HepG2 (cell line): ENCODE measurements around the gene GNPDA2. TPM values are rescaled to one million over a fixed set of nuclear protein-coding genes. Genes with fewer than 3 reads are reported as not detected.

ENCODE experiments used
- ELF1 ChIP-seq: sonication (generic); formaldehyde crosslinking; IDR thresholded peaks from 2 replicates; pipeline ENCODE4 v1.4.0; 2020; ENCODE audit warnings: missing genetic modification reagents
- JUNB ChIP-seq: sonication (generic); formaldehyde crosslinking; IDR thresholded peaks from 2 replicates; pipeline ENCODE4 v1.8.0; 2022; ENCODE audit warnings: missing genetic modification reagents, mild to moderate bottlenecking, borderline replicate concordance
- PRMT3 ChIP-seq: sonication (generic); formaldehyde crosslinking; IDR thresholded peaks from 2 replicates; pipeline ENCODE4 v1.8.1; 2022; ENCODE audit warnings: low read depth, mild to moderate bottlenecking, moderate library complexity, missing genetic modification reagents, borderline replicate concordance
- RNF2 ChIP-seq: fragments of 450-650 bp; conservative IDR thresholded peaks from 2 replicates; pipeline ENCODE4 v1.6.1; 2016; ENCODE audit warnings: low read depth
- SP4 ChIP-seq: sonication (generic); formaldehyde crosslinking; IDR thresholded peaks from 2 replicates; pipeline ENCODE4 v1.8.1; 2023; ENCODE audit warnings: mild to moderate bottlenecking, missing genetic modification reagents
- SRY ChIP-seq: sonication (generic); formaldehyde crosslinking; IDR thresholded peaks from 2 replicates; pipeline ENCODE4 v1.8.0; 2022; ENCODE audit warnings: mild to moderate bottlenecking, missing genetic modification reagents
- TBL1XR1 ChIP-seq: fragments of 150-350 bp; IDR thresholded peaks from 2 replicates; pipeline ENCODE4 v1.6.1; 2014; ENCODE audit warnings: borderline replicate concordance, low read length; ENCODE audit not compliant: partially characterized antibody
- ZNF878 ChIP-seq: sonication (generic); formaldehyde crosslinking; IDR thresholded peaks from 2 replicates; pipeline ENCODE4 v1.8.1; 2023; ENCODE audit warnings: mild to moderate bottlenecking, missing genetic modification reagents, moderate library complexity
- polyA plus RNA-seq, 8 experiments: library from polyadenylated mRNA; depleted of rRNA in 3 of 8; stranded (reverse) in 7 of 8; unstranded in 1 of 8; fragments of >200 nt; fragmentation: Illumina TruSeq in 4 of 8; extraction: Trizol in 4 of 8; gene quantifications; 2 replicates each; pipeline versions ENCODE4 v1.2.1 to v1.2.3, GENCODE V29; 2011 to 2016; ENCODE audit warnings: low read depth in 4 of 8, missing spikeins in 1 of 8, mixed read lengths in 1 of 8; ENCODE audit not compliant: insufficient read depth in 1 of 8
- total RNA-seq, 5 experiments: library from RNA; depleted of rRNA; stranded (reverse); fragments of >200 nt; fragmentation: Illumina TruSeq; extraction: Trizol; gene quantifications; 2 replicates each; pipeline ENCODE4 v1.2.3, GENCODE V29; 2016; ENCODE audit warnings: low read depth in 1 of 5
- TF ChIP-seq, protein P1 (sequence below), 2 experiments: sonication (generic) in 1 of 2; formaldehyde crosslinking in 1 of 2; IDR thresholded peaks; 2 replicates each; pipeline versions ENCODE4 v1.5.1 to v1.6.1; 2011 to 2020; ENCODE audit warnings: borderline replicate concordance in 1 of 2, low read depth in 1 of 2, low read length in 1 of 2, mild to moderate bottlenecking in 1 of 2, missing genetic modification reagents in 1 of 2, moderate library complexity in 1 of 2
- TF ChIP-seq, protein P2 (sequence below): sonication (generic); formaldehyde crosslinking; conservative IDR thresholded peaks from 2 replicates; pipeline ENCODE4 v1.8.0; 2022; ENCODE audit warnings: low read depth, missing genetic modification reagents
- TF ChIP-seq, protein P3 (sequence below): sonication (generic); formaldehyde crosslinking; IDR thresholded peaks from 2 replicates; pipeline ENCODE4 v1.5.1; 2020; ENCODE audit warnings: missing genetic modification reagents, mild to moderate bottlenecking, borderline replicate concordance
- TF ChIP-seq, protein P4 (sequence below): fragments of 450-650 bp; IDR thresholded peaks from 2 replicates; pipeline ENCODE4 v1.6.1; 2016
- TF ChIP-seq, protein P5 (sequence below): sonication (generic); formaldehyde crosslinking; IDR thresholded peaks from 2 replicates; pipeline ENCODE4 v1.5.0; 2020; ENCODE audit warnings: missing genetic modification reagents
- TF ChIP-seq, protein P6 (sequence below): sonication (generic); formaldehyde crosslinking; IDR thresholded peaks from 2 replicates; pipeline ENCODE4 v1.4.0; 2020; ENCODE audit warnings: missing genetic modification reagents
- TF ChIP-seq, protein P7 (sequence below): sonication (generic); formaldehyde crosslinking; IDR thresholded peaks from 2 replicates; pipeline ENCODE4 v1.4.0; 2020; ENCODE audit warnings: missing genetic modification reagents

Gene GNPDA2
- total and polyA plus RNA-seq, 2 of the 13 experiments (the other 11 are each of a cell fraction or from before 2014, with no cell fraction given): 5.4 to 9.0 TPM

DNA sequence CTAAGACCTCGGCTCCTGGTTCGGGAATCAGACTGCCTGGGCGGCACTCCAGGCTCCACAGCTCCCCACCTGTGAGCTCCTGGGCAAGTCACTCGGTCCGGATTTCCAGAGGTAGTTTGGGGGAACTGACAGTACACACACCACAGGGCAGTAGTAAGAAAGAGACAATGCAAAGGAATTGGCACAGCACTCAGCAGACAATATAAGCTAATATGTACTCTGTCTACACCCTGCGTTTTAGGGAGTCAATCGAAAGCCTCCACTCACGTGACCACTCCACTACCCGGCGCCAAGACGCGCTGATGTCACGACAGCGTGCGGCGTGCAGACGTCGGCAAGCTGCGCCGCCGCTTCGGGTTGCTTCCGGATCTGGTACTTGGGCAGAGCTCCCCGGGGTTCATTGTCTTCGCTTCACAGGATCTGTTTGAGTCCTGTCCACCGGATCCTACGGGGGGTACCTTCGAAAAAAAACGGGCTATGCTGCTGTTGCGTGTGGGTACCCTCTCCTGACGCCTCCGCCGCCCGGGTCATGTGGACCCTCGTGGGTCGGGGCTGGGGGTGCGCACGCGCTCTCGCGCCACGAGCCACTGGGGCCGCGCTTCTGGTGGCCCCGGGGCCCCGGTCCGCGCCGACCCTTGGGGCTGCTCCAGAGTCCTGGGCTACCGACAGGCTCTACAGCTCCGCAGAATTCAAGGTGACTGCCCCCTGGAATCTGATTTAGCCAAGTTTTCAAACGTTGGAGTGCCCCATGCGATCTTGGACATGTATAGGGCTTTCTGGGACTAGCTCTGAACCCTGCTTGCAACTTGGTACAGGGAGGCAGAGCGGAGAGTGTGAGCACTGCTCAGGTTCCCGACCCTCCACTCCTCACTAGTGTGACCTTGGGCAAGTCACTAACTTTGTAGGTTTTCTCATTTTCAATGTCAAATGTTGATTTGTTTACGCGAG, 48.0 kb downstream of the GNPDA2 start, which contains the start of gene GUF1 (continued):
- TF ChIP-seq ZNF878 (peak; percentile 33; the same call in 1 of the 2 replicates), SRY (CRISPR knock-in tag) (peak; percentile 86; the same call in 1 of the 2 replicates), RNF2 (peak; percentile 90; the same call in 1 of the 2 replicates), TBL1XR1 (no peak), PRMT3 (CRISPR knock-in tag) (0 out of 2 replicates have a peak, but pooled peaks have one; percentile 86), JUNB (CRISPR knock-in tag) (no peak), ELF1 (CRISPR knock-in tag) (peak; percentile 95), SP4 (peak; percentile 13; the same call in 1 of the 2 replicates)
- TF ChIP-seq, protein P1, sequence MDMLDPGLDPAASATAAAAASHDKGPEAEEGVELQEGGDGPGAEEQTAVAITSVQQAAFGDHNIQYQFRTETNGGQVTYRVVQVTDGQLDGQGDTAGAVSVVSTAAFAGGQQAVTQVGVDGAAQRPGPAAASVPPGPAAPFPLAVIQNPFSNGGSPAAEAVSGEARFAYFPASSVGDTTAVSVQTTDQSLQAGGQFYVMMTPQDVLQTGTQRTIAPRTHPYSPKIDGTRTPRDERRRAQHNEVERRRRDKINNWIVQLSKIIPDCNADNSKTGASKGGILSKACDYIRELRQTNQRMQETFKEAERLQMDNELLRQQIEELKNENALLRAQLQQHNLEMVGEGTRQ (IDR thresholded peaks at IDR 0.05; ENCODE audit: low read depth, low read length): peak; percentile 89
- TF ChIP-seq, protein P1 (CRISPR knock-in tag; IDR thresholded peaks at IDR 0.05; ENCODE audit: borderline replicate concordance): peak; percentile 95; the same call in 1 of the 2 replicates
- TF ChIP-seq, protein P2, sequence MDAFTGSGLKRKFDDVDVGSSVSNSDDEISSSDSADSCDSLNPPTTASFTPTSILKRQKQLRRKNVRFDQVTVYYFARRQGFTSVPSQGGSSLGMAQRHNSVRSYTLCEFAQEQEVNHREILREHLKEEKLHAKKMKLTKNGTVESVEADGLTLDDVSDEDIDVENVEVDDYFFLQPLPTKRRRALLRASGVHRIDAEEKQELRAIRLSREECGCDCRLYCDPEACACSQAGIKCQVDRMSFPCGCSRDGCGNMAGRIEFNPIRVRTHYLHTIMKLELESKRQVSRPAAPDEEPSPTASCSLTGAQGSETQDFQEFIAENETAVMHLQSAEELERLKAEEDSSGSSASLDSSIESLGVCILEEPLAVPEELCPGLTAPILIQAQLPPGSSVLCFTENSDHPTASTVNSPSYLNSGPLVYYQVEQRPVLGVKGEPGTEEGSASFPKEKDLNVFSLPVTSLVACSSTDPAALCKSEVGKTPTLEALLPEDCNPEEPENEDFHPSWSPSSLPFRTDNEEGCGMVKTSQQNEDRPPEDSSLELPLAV (CRISPR knock-in tag): no peak
- TF ChIP-seq, protein P3, sequence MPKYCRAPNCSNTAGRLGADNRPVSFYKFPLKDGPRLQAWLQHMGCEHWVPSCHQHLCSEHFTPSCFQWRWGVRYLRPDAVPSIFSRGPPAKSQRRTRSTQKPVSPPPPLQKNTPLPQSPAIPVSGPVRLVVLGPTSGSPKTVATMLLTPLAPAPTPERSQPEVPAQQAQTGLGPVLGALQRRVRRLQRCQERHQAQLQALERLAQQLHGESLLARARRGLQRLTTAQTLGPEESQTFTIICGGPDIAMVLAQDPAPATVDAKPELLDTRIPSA (CRISPR knock-in tag): 0 out of 2 replicates have a peak, but pooled peaks have one; percentile 36
- TF ChIP-seq, protein P4, sequence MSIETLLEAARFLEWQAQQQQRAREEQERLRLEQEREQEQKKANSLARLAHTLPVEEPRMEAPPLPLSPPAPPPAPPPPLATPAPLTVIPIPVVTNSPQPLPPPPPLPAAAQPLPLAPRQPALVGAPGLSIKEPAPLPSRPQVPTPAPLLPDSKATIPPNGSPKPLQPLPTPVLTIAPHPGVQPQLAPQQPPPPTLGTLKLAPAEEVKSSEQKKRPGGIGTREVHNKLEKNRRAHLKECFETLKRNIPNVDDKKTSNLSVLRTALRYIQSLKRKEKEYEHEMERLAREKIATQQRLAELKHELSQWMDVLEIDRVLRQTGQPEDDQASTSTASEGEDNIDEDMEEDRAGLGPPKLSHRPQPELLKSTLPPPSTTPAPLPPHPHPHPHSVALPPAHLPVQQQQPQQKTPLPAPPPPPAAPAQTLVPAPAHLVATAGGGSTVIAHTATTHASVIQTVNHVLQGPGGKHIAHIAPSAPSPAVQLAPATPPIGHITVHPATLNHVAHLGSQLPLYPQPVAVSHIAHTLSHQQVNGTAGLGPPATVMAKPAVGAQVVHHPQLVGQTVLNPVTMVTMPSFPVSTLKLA: peak; percentile 52; the same call in 1 of the 2 replicates
- TF ChIP-seq, protein P5, sequence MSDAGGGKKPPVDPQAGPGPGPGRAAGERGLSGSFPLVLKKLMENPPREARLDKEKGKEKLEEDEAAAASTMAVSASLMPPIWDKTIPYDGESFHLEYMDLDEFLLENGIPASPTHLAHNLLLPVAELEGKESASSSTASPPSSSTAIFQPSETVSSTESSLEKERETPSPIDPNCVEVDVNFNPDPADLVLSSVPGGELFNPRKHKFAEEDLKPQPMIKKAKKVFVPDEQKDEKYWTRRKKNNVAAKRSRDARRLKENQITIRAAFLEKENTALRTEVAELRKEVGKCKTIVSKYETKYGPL (CRISPR knock-in tag): no peak
- TF ChIP-seq, protein P6, sequence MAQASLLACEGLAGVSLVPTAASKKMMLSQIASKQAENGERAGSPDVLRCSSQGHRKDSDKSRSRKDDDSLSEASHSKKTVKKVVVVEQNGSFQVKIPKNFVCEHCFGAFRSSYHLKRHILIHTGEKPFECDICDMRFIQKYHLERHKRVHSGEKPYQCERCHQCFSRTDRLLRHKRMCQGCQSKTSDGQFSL (CRISPR knock-in tag): peak; percentile 85
- TF ChIP-seq, protein P7, sequence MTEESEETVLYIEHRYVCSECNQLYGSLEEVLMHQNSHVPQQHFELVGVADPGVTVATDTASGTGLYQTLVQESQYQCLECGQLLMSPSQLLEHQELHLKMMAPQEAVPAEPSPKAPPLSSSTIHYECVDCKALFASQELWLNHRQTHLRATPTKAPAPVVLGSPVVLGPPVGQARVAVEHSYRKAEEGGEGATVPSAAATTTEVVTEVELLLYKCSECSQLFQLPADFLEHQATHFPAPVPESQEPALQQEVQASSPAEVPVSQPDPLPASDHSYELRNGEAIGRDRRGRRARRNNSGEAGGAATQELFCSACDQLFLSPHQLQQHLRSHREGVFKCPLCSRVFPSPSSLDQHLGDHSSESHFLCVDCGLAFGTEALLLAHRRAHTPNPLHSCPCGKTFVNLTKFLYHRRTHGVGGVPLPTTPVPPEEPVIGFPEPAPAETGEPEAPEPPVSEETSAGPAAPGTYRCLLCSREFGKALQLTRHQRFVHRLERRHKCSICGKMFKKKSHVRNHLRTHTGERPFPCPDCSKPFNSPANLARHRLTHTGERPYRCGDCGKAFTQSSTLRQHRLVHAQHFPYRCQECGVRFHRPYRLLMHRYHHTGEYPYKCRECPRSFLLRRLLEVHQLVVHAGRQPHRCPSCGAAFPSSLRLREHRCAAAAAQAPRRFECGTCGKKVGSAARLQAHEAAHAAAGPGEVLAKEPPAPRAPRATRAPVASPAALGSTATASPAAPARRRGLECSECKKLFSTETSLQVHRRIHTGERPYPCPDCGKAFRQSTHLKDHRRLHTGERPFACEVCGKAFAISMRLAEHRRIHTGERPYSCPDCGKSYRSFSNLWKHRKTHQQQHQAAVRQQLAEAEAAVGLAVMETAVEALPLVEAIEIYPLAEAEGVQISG (CRISPR knock-in tag): peak; percentile 76
